Activated CD4-positive, alpha-beta T cell treated with anti-CD3 and anti-CD28 coated beads, Interleukin-10, Interleukin-2, amounts not matched to agents 100 ng/mL and 50 ng/mL, durations not matched to agents 16 hours and 8 hours (primary cell): Measurements from ENCODE around the gene CNTN1.
A peak's percentile ranks its signal among the peaks of the same experiment; 100 is the strongest.

Experiments
- DNase-seq: peaks from one replicate; pipeline ENCODE4 v3.0.0-alpha.2; 2020

The CNTN1 gene

DNA sequence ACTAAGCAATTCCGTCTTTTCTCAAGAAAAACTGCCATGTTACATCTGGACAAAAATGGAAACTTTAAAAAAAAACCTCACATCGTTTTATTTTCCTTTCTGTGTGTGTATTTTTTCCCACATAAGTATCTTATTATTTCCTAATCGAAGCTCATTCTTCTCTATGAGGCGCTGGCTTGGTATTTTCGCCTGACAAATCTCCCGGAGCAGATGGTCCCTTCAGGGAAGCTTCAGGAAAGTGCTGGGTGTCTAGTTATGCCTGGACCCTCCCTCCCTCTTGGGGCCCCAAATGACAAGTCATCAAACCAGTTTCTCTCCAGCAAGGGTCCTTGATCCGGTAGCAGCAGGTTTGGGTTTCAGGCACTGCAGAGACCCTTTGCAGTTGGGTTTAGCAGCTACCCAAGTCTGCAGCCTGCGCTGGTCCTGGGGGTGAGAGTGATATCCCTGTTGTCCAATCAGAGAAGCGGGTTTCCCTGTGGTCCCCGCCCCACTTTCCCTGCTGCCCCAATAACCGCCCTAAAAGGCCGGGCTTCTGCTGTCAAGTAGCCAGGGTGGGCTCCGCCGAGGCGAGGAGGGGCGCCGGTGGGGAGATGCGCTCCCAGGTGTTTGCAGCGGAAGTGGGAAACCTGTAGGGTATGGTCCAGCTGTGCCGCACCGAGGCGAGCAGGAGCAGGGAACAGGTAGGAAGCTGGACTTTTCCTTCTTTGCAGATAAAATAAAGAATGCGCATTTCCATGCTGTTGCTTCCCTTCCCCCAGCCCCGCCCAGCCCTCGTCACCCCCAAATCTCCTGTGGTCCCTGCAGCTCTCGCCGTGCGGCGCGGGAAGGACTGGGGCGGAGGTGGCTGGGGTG is at the start of gene CNTN1:
CNTN1 (plus strand) TSS at position 527 of the 852 bp plus-strand sequence.
- peak; percentile 1 for DNase-seq

GRCh38 chr12:40643506-40643905 is 48.7 kb upstream of the CNTN1 start:
- DNase-seq = no peak

GRCh38 chr12:40643976-40644375 is 48.3 kb upstream of the CNTN1 start:
- DNase-seq = no peak

GRCh38 chr12:40644708-40645107 is 47.5 kb upstream of the CNTN1 start:
- DNase-seq = no peak

DNA sequence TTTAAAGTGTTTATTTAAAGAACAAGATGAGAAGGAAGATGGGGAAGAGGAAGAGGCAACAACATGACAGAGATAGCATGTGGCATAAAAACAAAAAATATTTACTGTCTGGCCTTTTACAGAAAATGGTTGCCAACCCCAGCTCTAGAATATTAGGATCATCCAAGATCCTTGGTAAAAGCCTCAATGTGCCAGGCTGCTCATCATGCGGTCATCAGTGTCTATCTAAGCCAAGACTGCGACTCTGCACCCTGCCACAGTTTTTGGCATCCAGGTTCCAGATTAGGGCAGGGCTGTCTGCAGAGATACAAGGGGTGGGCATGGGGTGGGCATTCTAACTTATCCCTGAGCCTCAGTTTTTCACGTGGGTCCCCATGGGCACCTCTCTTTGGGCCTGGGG is 46.9 kb upstream of the CNTN1 start:
- DNase-seq = no peak

DNA sequence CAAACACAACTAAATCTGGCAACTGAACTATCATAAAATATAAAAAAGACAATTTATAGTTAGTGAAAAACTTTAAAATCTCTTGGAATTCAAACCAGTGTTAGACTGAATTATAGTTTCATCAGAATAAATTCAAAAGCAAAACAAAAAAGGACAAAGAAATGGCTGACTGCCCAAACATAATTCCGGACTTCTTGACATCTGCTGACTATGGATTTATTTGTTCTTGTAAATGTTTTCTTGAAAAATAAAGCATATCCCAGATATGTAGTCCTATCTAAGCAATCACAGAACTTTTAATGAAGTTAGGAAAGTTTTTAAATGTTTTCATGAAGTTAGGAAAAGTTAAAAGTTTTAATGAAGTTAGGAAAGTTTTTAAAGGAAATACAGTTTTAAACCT is 45.8 kb upstream of the CNTN1 start:
- DNase-seq = no peak

DNA sequence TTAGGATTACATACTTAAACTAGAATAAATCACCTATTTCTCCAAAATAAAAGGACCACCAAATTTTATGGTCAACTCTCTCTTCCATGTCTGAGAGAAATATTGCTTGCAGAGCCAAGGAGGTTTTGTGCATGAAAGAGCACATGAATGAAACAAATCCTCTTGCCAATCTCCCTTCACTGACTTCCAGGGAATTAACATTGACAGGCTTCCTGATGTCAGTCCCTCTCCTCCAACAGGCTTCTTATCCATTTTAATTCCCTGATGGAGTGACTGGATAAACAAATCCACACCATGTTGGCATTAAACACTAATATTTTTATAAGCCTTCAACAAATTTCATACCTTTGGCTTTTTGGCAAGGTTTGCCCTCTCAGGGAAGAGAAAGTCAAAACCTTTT is 45.3 kb upstream of the CNTN1 start:
- DNase-seq = no peak

- DNase-seq = no peak
Observed at GRCh38 chr12:40647651-40648050, 44.6 kb upstream of the CNTN1 start.

DNA sequence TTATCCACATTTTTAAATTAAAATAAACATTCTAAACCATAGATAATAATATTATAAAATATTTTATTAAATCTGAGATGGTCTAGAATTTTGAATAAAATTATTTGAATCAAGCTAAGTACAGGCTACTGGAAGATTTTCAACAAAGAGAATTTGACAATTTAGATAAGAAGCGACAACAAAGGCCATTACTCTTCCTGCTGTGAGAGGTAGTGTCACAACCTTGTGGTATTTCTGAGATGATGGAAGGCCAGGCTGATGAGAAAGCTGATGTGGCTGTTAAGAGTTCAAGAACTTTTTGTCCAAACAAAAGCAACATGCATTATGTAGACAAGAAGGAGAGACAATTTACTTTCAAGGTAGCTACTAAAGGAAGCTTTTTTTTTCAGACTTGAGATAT is 43.7 kb upstream of the CNTN1 start:
- DNase-seq = no peak

DNA sequence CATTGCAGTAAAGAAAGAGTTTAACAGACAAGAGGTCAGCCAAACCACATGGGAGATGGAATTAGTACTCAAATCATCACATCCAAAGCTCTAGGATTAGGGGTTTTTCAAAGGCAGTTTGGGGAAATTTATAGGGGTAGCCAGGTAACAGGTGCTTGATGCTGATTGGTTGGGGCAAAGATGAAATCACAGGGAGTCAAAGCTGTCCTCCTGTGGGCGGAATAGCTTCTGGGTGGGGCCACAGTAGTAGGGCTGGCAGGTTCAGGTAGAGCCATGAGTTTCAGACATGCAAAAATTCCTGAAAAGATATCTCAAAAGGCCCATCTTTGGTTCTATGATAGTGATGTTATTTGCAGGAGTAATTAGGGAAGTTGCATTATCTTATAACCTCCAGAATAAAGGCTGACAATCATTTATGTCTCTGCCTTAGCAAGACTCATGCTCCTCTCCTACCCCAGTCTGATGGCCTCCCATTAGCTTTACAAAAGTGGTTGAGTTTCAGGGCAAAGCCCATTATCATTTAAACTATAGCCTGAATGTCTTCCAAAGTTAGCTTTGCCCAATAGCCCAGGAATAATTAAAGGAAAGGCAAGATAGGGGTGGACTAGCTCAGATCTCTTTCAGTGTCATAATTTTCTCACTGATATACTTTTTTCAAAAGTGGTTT is 42.1 kb upstream of the CNTN1 start:
- DNase-seq = no peak

DNA sequence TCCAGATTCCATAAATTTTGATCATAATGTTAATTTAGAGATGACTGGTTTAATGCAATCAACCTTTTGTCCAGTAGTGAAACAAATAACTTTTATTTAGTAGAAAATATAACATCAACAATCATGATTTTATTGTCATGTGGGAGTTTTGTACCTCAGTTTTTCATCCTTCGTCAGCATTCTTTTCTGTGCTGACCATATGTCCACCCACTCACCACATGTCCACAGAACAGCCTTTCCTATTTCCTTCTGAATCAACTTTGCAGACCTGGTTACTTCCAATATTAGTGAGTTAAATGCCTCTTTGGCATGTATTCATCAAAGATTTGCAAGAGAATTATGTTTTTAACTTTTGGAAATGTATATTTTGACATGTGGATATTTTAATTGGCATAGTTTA is 36.8 kb upstream of the CNTN1 start:
- no peak for DNase-seq

- DNase-seq = no peak
Observed at GRCh38 chr12:40662366-40662765, 29.9 kb upstream of the CNTN1 start.

GRCh38 chr12:40663781-40664180 is 28.5 kb upstream of the CNTN1 start:
- no peak for DNase-seq

- DNase-seq = no peak
Observed at GRCh38 chr12:40668099-40668529, 24.1 kb upstream of the CNTN1 start.

DNA sequence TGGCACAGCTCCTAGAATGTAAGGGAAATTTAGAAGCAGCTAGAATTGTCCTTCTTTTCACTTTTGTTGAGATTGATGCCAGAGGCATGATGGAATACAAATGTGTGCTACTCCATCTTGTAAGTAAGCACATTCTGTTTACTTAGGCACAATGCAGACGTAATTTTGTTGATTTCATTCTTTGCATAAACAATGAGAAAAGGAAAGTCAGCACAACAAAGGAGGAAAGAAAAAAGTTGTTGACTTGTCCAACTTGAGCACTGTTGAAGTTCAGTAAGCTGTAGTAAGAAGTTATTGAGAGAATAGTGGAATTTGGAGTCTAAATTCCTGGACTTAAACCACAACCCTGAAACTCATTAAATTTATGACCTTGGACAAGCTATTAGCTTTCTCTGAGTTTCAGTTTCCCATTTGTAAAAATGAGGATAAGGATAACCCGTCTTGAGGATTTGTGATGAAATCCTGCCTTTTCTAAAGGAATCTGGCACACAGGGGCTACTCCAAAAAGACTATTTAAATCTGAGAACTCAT is 19.4 kb upstream of the CNTN1 start:
- no peak for DNase-seq

GRCh38 chr12:40681148-40681547 is 11.1 kb upstream of the CNTN1 start:
- no peak for DNase-seq

DNA sequence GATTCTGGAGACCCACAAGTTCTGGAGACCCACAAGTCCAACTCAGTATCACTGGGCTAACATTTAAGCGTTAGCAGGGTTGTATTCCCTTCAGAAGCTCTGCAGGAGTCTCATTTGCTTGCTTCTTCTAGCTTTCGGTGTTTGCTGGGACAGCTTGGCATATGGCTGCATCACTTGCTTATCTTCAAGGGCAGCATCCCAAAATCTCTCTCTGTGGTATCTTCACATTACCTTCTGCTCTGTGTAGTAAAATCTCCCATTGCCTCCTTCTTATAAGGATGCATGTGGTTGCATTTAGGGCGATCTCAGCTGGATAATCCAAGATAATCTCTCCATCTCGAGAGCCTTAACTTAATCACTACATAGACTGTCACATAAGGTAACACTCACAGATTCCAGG is 7.3 kb upstream of the CNTN1 start:
- DNase-seq = no peak

GRCh38 chr12:40688085-40688725 is 4.0 kb upstream of the CNTN1 start:
- no peak for DNase-seq

DNA sequence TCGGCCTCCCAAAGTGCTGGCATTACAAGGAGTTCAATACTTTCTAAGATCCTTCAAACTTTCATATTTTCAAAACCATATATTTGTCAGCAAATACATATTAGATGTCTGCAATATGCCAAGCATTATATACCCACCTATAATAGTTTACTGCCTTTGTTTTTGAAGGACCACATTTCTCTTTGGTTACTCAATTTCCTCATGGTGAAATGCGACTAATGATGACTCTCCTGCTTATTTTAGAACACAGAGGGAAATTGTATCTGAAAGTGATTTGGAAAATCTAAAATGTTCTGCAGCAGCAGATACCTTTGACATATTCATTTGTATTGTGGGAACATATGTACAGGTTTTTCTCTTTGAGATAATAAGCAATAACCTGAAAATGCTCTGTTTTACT is 2.7 kb upstream of the CNTN1 start:
- no peak for DNase-seq

DNA sequence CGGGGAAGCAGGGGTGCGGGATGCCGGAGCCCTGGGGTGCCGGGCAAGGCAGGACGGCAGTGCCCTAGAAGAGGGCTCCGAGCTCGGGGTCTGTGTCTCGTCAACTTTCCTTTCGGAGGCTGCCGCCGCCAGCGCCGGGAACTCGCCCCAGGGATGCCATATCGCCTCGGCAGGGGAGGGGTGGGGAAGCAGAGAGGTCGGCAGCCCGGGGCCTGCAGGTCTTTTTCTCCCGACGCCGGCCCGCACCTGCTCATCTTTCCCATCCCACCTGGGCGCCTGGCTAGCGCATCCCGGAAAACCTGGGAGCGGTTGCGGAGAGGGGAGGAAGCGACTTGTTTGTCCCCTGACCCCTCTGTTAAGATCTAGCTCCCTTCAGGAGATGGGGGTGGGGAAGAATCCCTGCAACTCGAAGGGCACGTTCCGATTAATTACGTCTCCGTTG is 547 bp downstream of the CNTN1 start:
- DNase-seq = no peak

GRCh38 chr12:40693207-40693821 is 1.1 kb downstream of the CNTN1 start:
- DNase-seq = no peak

- no peak for DNase-seq
Observed at GRCh38 chr12:40697566-40698259, 5.5 kb downstream of the CNTN1 start.

DNA sequence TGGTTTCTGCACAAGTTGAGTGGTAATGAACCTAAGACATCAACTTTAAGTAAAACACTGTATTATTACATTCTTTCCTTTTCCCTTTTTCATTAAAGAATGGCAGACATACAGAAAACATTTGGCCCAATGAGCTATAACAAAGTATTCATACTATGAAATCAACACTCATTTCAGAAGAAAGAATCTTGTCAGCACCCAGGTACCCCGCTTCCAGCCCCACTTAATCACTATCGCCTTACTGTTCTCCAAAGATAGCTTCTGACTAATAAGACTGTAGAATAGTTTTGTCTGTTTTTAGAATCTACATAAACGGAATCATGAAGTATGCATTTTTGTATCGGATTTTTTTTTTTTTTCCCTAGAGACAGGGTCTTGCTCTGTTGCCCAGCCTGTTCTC is 9.5 kb downstream of the CNTN1 start:
- peak; percentile 25 for DNase-seq
